GM19397 (cell line): ENCODE results near the gene RAI14.
"Not testable (repeated sequence)": the region's sequence is repeated elsewhere in the genome, so short reads cannot be mapped to it uniquely, and the experiment has no call there.

Experiments
- ATAC-seq: cut with Tn5 transposase; IDR thresholded peaks from one replicate; pipeline ENCODE4 v1.9.1; 2021; ENCODE audit warnings: mild to moderate bottlenecking, moderate library complexity; ENCODE audit not compliant: unreplicated experiment

RAI14 gene

DNA sequence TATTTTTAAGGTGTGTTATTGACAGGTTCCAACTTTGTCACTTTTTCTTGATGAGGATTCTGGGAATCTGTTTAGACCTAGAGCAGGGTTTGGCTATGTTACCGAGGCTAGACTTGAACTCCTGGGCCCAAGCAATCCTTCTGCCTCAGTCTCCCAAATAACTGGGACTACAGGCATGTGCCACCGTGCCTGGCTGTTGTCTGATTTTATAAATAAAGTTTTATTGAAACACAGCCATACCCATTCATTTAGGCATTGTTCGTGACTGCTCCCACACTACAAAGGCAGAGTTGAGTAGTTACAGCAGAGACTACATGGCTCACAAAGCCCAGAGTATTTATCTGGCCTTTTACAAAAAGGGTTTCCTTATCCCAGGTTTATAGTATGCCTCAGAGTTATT, 102.4 kb downstream of the RAI14 start:
- ATAC-seq: no peak

- not testable (repeated sequence) for ATAC-seq
Observed at GRCh38 chr5:34759213-34759612, 103.1 kb downstream of the RAI14 start.

GRCh38 chr5:34765662-34766061, 109.5 kb downstream of the RAI14 start:
- ATAC-seq: no peak

DNA sequence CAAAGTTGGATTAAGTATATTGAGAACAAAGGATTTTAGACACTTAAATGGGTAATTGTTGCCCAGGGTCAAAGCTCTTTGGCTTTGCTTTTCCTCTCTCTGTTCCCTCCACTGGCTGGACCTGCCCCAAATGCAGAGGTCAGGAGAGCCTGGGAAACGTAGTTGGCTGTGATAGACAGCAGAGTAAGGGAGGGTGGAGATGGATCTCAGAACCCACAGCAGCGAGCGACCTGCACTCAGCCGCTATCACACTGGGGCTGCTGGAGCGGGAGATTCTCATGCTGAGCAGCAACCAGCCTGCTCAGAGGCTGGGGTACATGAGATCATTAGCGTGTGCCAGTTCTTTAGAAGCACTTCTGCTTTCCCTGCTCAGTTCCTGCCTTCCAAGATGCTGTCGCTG, 111.1 kb downstream of the RAI14 start:
- no peak for ATAC-seq

GRCh38 chr5:34770486-34770885, 114.4 kb downstream of the RAI14 start:
- ATAC-seq: no peak

GRCh38 chr5:34771076-34771475, 114.9 kb downstream of the RAI14 start:
- no peak for ATAC-seq

GRCh38 chr5:34772267-34773098, 116.4 kb downstream of the RAI14 start:
- ATAC-seq: no peak

GRCh38 chr5:34774139-34774538, 118.0 kb downstream of the RAI14 start:
- ATAC-seq: no peak

DNA sequence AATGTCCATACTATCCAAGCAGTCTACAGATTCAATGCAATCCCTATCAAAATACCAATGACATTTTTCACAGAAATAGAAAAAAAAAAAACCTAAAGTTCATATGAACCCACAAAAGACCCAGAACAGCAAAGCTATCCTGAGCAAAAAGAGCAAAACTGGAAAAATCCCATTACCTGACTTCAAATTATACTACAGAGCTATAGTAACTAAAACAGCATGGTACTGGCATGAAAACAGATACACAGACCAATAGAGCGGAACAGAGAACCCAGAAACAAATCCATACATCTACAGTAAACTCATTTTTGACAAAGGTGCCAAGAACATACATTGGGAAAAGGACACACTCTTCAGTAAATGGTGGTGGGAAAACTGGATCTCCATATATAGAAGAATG, 118.5 kb downstream of the RAI14 start:
- ATAC-seq: not testable (repeated sequence)

DNA sequence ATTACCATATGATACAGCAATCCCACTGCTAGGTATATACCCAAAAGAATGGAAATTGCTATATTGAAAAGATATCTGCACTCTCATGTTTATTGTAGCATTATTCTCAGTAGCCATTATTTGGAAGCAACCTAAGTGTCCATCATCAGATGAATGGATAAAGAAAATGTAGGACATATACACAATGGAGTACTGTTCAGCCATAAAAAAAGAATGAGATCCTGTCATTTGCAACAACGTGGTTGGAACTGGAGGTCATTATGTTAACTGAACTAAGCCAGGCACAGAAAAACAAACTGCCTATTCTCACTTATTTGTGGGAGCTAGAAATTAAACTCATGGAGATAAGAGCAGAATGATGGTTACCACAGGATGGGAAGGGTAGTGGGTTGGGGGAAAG, 119.8 kb downstream of the RAI14 start:
- no peak for ATAC-seq

DNA sequence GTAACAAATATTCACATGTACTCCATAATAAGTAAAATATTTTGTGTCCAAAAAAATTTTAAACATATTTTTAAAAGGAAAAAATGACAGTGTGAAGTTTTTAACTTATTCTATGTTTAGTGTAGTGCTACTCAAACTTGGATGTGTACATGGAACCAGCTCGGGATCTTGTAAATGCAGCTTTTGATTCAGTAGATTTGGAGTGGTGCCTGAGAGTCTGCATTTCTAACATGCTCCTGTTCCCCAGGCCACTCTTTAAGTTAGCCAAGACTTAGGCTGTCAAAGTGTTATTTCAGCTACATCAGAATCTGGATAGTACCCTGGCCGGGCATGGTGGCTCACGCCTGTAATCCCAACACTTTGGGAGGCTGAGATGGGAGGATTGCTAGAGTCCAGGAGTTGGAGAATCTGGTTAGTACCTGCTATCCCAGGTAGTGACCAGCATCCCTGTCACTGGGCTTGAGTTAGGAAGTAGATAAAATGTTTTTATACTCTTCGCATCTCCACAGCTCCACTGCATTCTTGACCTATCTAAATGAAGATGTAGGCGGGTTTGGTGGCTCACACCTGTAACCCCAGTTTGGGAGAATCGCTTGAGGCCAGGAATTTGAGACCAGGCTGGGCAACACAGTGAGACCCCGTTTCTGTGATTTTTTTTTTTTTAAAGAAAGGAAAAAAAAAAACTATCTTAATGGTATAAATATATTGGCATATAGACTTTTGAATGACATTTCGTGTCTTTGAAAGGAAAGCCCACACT, 122.1 kb downstream of the RAI14 start:
- no peak for ATAC-seq

GRCh38 chr5:34783892-34784291, 127.8 kb downstream of the RAI14 start:
- not testable (repeated sequence) for ATAC-seq

GRCh38 chr5:34787035-34787434, 130.9 kb downstream of the RAI14 start:
- no peak for ATAC-seq

GRCh38 chr5:34789021-34789531, 132.9 kb downstream of the RAI14 start:
- ATAC-seq: no peak

GRCh38 chr5:34789639-34790038, 133.5 kb downstream of the RAI14 start:
- no peak for ATAC-seq

GRCh38 chr5:34790069-34790468, 133.9 kb downstream of the RAI14 start:
- ATAC-seq: no peak

GRCh38 chr5:34791761-34792244, 135.7 kb downstream of the RAI14 start:
- ATAC-seq: no peak

DNA sequence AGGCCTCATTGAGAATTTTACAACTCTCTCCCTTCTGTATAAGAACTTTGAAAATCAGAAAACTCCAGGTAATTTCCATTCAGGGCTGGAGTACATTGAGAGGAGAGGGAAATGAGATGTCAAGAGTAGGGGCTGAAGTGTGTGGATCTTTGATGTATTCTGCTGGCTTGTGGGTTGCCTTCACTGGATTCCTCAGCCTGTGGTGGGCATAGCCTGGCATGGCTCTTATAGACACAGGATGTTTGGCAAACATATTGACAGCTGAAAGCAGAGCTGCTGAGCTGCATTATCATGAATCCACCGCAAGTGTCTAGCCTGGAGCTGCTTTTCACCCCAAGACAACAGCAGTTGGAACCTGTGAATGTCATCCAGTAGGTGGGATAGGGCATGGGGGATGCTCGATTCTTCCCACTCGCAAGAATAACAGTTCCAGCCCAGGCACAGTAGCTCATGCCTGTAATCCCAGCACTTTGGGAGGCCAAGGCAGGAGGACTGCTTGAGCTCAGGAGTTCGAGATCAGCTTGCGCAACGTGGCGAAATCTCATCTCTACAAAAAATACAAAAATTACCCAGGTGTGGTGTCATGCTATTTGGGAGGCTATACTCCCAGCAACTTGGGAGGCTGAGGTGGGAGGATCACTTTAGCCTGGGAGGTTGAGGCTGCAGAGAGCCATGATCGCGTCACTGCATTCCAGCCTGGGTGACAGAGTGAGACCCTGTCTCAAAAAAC, 146.9 kb downstream of the RAI14 start:
- no peak for ATAC-seq

- no peak for ATAC-seq
Observed at GRCh38 chr5:34803974-34804732, 148.0 kb downstream of the RAI14 start.

- ATAC-seq: no peak
Observed at GRCh38 chr5:34804913-34805312, 148.8 kb downstream of the RAI14 start.
